HL-60 (cell line): Measurements from ENCODE around the gene ADD1.

Experiments
- DNase-seq, 2 experiments: peaks; one replicate each; pipeline ENCODE4 v3.0.0-alpha.2; 2010 to 2020; ENCODE audit warnings: low read depth in 1 of 2, low spot score in 1 of 2
- H3K27ac ChIP-seq: fragments of 250-450 bp; sonication (Bioruptor Pico); replicated peaks from 2 replicates; pipeline ENCODE4 v1.5.1; 2020; ENCODE audit warnings: mild to moderate bottlenecking, moderate library complexity
- H3K27me3 ChIP-seq: fragments of 250-450 bp; sonication (Bioruptor Pico); 2 replicates; pipeline ENCODE4 v1.5.1; 2021; ENCODE audit warnings: mild to moderate bottlenecking, moderate library complexity; ENCODE audit not compliant: insufficient read depth, poor library complexity, severe bottlenecking
- H3K4me3 ChIP-seq: replicated peaks from 2 replicates; pipeline ENCODE4 v1.5.1; 2011; ENCODE audit warnings: mild to moderate bottlenecking, control low read depth, low read length; ENCODE audit not compliant: insufficient read depth
- CTCF ChIP-seq: IDR thresholded peaks from one replicate; pipeline ENCODE4 v1.5.1; 2011; ENCODE audit warnings: low read length, control low read depth, inconsistent platforms; ENCODE audit not compliant: insufficient read depth
- GABPA ChIP-seq: IDR thresholded peaks from 2 replicates; pipeline ENCODE4 v1.6.1; 2012; ENCODE audit warnings: low read depth
- POLR2AphosphoS5 ChIP-seq: IDR thresholded peaks from 2 replicates; pipeline ENCODE4 v1.6.1; 2012; ENCODE audit warnings: low read depth
- REST ChIP-seq: IDR thresholded peaks from 2 replicates; pipeline ENCODE4 v1.6.1; 2012; ENCODE audit warnings: low read depth; ENCODE audit not compliant: insufficient replicate concordance
- SPI1 ChIP-seq: IDR thresholded peaks from 2 replicates; pipeline ENCODE4 v1.6.1; 2012; ENCODE audit warnings: low read depth, mild to moderate bottlenecking, borderline replicate concordance

The ADD1 gene

GRCh38 chr4:2852481-2852921 lies 8.9 kb downstream of the ADD1 start:
- no peak overlapping the region for H3K4me3 ChIP-seq
- H3K27me3 ChIP-seq = no peaks in the 10 kb centered on the region
- H3K27ac ChIP-seq = no peak overlapping the region
- DNase-seq = no peak
- TF ChIP-seq CTCF = no peak
- no peak for TF ChIP-seq POLR2AphosphoS5
- no peak for TF ChIP-seq GABPA
- TF ChIP-seq REST = no peak
- TF ChIP-seq SPI1 = no peak

- TF ChIP-seq REST (no peak), POLR2AphosphoS5 (no peak), GABPA (no peak), SPI1 (no peak), CTCF (no peak)
- Histone ChIP-seq H3K27me3 (no peaks in the 10 kb centered on the region), H3K27ac (no peak overlapping the region), H3K4me3 (no peak overlapping the region)
- no peak for DNase-seq
These were observed 11.9 kb downstream of the ADD1 start for GRCh38 chr4:2855584-2855983.

GRCh38 chr4:2856266-2856665 lies 12.6 kb downstream of the ADD1 start:
- DNase-seq = no peak
- H3K4me3 ChIP-seq = no peak overlapping the region
- no peaks in the 10 kb centered on the region for H3K27me3 ChIP-seq
- H3K27ac ChIP-seq = no peak overlapping the region
- TF ChIP-seq CTCF = no peak
- TF ChIP-seq REST = no peak
- no peak for TF ChIP-seq POLR2AphosphoS5
- TF ChIP-seq SPI1 = no peak
- TF ChIP-seq GABPA = no peak
